ENCODE measurements around the gene CADM1.

DNA sequence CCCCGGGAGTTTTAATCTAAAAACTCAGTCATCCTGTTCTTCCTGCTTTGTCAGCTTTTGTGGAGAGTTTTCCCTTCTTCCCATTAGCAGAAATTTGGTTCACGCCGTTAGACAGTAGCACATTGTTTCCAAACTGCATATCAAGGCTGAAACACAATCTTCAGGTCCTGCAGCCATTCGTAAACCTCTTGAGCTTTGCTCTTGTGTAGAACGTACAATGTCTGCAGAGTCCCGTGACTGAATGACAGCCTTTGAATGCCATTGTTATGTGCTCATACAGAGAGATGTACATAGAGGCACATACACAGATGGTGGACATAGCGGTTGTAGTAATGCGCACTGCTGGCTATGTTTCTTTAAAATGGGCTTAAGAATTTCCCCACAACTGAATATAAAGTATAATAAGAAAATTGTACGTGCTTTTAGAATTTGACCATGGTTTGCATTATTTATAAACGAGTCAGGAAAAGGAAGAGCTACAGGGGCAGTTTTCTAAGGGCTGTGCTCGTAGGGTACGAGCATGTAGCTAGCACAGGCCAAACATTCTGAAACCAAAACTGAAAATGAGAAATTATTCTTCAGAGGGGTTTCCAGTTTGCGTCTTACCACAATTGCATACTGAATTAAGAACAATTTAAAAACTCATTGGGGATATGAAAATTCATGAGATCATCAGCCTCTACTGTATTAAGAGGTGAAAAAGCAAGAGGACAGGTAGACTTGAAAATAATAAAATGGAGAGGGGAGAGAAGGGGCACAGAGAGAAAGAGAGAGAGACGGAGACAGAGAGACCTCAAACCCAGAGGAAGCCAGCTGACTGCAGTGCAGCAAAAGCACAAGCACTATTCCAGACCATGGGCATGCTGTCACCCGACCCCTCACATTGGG is 310.1 kb downstream of the CADM1 start:
- TF ChIP-seq POLR2A (IDR thresholded peaks at IDR 0.05) (no peak), CTCF (IDR thresholded peaks at IDR 0.05) (no peak)
